ENCODE results near the gene ZNF627.
"Not testable (repeated sequence)": the region's sequence is repeated elsewhere in the genome, so short reads cannot be mapped to it uniquely, and the experiment has no call there.

ZNF627 gene

DNA sequence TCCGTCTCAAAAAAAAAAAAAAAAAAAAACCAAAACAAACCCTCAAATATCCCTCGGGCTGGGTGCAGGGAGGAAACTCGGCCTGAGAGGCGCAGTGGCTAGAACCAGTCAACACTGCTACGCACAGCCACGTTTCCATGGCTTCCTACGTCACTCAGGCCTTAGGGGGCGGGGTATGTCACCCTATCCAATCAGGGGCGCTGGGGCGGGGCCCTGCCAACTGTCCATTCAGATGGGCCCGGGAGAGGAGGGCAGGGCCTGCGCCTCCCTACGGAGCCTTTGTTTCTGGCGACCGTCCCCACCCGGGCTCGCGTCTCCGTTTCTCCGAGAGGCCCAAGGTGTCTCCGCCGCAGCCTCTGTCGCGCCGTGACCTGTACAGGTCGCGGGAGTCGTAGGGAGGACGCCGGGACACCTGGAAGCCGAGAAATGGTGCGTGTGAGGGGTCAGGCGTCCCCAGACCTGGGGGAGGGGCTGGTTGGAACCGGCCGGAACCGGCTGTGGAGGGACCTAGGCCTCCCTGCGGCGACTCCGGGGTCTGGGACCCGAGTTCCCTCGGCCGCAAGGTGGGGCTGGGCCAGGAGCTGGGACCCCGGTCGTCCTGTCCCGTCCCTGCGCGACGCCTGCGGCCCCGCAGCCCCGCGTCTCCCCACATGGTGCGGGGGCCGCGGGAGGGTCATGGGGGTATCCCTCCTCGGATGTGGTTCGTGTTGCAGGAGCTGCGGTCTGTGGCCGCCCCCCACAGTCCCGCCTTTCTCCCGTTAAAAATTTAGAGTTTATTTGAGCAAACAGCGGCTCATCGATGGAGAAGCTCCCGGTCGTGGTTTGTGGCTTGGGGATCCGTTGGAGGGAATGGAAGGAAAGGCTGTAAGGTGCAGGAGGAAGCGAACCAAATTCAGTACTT is at the start of gene ZNF627:
TSS of gene ZNF627 (plus strand) at position 282 of the 901 bp plus-strand sequence. CDS start at position 427, 145 bp downstream.
- peak; percentile 99 for DNase-seq (ENCODE audit: low spot score)

DNA sequence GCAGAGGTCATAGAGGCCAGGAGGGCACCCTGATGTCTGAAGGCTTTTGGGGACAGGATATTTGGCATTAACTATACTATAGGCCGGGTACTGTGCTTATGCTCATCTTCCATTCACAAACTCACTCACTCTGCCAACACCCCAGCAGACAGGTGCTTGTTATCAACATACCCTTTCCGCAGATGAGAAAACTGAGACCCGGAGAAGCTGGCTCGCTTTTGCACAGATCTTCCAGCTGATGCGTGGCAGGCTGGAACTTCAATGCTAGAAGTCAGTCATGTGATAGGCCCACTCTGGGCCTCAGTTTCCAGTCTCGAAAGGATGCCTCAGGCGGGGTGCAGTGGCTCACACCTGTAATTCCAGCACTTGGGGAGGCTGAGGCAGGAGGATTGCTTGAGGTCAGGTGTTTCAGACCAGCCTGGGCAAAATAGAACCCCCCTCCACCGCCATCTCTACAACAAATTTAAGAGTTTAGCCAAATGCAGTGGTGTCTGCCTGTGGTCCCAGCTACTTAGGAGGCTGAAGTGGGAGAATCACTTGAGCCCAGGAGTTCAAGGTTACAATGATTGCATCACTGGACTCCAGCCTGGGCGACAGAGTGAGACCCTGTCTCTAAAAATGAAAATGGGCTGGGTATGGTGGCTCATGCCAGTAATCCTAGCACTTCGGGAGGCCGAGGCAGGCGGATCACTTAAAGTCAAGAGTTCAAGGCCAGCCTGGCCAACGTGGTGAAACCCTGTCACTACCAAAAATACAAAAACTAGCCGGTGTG is 49.2 kb upstream of the ZNF627 start:
- DNase-seq (ENCODE audit: low spot score): no peak

DNA sequence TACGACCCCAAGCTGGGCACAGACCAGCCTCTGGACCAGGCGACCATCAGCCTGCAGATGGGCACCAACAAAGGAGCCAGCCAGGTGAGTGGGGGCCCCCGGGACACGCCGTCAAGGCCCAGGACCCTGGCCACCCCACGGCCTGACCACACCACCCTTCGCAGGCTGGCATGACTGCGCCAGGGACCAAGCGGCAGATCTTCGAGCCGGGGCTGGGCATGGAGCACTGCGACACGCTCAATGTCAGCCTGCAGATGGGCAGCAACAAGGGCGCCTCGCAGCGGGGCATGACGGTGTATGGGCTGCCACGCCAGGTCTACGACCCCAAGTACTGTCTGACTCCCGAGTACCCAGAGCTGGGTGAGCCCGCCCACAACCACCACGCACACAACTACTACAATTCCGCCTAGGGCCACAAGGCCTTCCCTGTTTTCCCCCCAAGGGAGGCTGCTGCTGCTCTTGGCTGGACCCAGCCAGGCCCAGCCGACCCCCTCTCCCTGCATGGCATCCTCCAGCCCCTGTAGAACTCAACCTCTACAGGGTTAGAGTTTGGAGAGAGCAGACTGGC is 47.8 kb upstream of the ZNF627 start:
- DNase-seq (ENCODE audit: low spot score): no peak

DNA sequence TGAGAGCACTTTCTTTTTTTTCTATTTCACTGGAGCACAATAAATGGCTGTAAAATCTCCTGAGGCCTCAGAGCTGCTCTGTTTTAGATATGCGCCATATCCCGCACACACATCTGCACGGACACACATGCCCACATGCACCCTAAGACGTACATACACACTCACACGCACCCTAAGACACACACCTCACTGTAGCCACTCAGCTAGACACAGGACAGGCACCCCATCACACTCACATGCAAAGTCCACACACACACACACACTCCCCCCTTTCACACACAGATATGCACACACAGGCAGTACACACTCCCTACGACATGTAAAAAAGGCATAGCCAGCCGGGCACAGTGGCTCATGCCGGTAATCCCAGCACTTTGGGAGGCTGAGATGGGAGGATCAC is 47.0 kb upstream of the ZNF627 start:
- no peak for DNase-seq (ENCODE audit: low spot score)

DNA sequence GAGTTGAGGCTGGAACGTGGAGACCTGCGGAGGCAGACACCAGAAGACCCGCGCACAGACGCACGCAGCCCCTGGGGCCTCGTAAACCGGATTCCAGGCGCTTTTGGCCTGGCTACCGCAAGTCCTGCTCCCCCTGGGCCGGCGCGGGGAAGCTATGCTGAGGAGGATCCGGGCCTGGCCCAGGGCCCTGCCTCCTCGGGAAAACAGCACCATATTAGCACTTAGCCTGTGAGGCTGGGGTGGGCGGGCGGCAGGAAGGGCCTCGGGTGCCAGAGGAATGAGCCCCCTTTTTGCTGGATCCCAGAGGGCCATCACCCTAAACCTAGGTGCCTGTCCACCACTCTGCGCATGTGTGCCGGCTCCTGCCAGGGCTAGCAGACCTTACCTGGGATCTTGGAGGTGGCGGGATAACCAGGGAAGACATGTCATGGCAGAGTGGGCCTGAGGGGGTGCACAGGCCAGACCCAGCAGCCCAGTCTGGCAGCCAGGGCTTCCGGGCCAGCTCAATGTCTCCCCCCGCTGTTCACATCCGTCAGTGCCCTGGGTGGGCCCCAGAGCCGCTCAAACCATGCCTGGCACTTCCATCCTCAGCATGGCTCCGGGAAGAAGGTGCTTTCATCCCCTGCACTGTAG is 45.6 kb upstream of the ZNF627 start:
- no peak for DNase-seq (ENCODE audit: low spot score)

DNA sequence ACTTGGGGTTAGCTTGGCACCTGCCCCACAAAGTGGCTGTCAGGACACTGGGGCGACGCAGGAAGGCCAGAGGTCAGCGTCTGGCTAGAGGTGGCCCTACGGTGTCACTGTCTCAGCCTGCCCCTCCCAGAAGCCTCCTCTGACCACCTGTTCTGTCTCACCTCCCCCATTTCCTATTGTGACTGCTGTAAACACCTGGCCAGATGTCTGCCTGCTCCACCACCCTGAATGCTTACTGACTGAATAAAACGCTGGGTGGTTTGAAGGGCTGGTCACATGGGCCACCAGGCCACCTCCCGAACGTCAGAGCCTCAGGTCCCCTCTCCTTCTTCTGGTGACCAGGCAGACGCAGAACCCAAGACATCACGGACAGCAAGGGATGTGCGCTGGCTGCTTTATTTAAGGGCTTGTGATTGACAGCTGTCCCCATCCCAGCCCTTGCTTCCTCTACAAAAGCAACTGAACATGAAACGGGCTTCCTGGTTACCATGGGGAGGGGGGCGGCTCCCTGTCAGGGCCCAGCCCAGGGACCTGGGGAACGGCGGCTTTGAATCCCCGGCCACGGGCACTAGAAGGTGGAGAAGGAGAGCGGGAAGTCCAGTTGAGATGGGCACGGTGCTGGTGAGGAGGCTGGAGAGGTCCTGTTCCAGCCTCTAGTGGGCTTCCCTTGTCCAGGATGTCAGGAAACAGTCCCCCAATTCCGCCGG is 44.5 kb upstream of the ZNF627 start:
- no peak for DNase-seq (ENCODE audit: low spot score)

DNA sequence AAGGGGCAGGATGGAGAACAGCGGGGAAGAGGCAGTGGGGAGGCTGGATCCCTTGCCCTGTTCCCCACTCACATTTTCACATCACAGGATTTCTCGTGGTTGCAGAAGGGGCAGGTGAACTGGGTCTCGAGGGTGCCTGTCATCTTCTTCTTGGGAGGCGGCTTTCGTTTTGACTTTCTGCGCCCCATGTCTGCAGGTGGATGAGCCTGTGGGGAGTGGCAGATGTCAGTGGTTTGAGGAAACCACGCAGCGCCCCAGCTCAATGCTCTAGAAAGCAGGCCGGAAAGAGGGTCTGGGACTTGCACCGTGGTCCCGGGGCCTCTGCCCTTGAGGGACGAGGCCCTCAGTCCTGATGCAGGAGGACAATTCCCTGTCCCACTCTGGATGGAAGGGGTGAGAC is 43.1 kb upstream of the ZNF627 start:
- no peak for DNase-seq (ENCODE audit: low spot score)

DNA sequence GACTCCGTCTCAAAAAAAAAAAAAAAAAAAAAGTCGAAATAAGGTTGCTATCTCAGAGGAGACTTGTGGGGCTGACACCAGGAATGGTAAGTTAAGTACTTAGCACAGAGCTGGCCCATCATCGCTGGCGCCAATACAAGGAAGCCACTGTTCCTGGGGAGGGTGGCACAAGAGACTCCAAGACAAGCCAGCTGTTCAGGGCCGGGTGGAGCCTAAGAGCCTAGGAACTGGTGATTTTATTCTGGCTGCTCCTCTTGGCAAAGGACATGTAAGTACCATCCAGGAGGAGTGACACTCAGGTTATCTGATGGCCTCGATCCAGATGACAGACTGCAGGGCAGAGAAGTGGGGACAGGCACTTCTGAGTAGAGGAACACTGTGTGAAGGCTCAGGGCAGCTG is 42.0 kb upstream of the ZNF627 start:
- no peak for DNase-seq (ENCODE audit: low spot score)

DNA sequence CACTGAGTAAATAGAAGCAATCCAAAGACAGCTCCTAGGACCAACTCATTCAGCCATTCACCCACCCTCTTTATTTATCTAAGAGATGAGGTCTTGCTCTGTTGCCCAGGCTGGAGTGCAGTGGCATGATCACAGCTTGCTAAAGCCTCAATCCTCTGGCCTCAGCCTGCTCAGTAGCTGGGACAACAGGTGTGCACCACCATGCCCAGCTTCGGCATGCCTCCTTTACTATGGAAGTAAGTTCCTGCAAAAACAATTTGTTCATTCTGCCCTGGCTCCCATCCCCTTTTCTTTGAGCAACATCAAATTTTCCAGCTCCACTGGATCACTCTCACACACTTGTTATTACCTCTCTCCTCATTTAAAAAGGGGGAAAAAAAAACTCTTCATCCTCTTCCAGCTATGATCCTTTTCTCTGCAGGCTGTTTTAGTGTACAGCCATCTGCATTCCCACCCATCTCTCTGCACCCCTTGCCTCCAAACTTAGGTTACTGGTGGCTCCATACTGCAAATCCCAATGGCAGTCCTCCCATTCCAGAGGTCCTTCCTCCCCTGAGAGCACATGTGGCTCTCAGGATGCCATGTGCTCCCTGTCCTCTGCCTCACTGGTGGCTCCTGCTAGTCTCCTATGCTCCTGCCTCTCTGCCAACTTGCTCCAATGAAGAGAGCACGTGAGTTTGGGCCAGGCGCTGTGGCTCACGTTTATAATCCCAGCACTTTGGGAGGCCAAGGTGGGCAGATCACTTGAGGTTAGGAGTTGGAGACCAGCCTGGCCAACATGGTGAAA is 40.5 kb upstream of the ZNF627 start:
- DNase-seq (ENCODE audit: low spot score): no peak

DNA sequence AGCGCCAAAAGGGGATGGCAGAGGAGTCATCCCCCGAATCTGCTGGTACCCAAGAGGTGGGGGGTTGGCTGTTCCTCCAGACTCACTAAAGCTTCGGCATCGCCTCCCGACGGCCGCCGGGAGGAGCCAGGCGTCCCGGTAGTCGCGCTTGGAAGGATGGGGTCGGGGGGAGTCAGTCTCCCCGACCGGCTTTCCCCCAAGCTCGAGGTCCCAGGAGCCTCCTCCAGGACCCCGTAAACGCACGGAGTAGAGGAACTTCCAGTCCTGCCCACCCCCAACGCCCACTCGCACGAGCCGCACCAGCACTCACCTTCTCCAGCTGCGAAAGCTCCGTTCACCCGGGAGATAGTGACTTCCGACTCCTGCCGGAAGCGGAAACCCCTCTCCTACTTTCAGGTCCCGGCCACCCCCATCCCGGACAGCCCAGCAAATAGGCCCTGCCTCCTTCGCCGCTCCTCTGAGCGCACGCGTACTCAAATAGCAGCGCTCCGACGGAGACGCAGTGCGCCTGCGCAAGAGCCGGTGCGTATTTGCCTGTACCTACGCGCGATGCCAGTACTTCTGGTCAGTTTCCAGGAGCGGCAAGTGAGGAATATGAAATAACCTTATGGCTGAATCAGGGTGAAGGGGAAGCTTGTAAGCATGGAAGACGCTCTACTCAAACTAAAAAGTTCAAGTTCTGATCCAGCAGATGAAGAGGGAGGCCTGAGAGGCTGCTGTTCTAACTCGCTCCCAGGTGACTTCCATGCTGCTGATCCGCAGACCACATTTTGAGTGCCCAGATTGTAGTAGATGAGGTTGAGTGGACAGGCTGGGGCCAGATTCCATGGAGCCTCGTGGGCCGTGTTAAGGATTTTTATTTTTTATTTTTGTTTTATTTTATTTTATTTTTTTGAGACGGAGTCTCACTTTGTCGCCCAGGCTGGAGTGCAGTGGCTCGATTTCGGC is 38.1 kb upstream of the ZNF627 start, which contains the start of gene ELOF1:
TSS of gene ELOF1 (minus strand) at position 350 of the 948 bp plus-strand sequence. CDS start 4,883 bp downstream, outside the sequence.
- DNase-seq (ENCODE audit: low spot score): peak; percentile 98

DNA sequence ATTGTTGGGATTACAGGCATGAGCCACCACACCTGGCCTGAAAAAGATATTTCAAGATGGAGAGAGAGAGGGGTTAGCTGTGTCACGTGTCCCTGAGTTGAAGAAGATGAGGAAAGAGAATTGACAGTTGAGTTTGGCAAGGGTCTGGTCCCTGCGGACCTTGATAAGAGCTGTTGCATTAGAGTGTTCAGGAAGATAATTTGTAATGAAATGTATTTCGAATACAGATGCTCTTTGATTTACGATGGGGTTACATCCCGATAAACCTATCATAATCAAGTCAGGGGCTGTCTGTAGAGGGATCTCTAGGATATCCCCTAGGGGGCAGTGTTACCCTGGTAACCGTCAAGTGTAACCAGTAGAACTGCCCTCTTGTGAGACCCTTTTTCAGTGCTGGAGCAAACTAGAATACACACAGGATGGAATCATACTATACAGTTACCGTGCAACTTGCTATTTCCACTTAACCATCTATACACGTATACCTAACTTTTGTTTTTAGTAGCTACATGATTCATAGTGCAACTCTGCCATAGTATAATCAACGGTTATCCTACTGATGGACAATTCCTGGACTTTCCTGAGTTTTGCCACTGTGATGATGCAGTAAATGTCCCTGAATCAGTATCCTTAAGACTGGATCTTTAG is 36.8 kb upstream of the ZNF627 start:
- DNase-seq (ENCODE audit: low spot score): peak; percentile 83

DNA sequence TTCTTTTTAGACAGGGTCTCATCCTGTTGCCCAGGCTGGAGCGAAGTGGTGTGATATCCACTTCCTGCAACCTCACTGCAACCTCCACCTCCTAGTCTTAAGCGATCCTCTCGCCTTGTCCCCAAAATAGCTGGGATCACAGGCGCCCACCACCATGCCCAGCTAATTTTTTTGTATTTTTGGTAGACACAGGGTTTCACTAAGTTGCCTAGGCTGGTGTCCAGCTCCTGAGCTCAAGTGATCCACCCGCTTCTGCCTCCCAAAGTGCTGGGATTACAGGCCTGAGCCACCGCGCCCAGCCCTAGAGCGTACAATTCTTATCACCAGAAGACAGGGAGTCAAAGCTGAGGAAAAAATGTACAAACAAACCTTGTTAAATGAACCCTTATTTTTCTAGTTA is 33.8 kb upstream of the ZNF627 start:
- no peak for DNase-seq (ENCODE audit: low spot score)

DNA sequence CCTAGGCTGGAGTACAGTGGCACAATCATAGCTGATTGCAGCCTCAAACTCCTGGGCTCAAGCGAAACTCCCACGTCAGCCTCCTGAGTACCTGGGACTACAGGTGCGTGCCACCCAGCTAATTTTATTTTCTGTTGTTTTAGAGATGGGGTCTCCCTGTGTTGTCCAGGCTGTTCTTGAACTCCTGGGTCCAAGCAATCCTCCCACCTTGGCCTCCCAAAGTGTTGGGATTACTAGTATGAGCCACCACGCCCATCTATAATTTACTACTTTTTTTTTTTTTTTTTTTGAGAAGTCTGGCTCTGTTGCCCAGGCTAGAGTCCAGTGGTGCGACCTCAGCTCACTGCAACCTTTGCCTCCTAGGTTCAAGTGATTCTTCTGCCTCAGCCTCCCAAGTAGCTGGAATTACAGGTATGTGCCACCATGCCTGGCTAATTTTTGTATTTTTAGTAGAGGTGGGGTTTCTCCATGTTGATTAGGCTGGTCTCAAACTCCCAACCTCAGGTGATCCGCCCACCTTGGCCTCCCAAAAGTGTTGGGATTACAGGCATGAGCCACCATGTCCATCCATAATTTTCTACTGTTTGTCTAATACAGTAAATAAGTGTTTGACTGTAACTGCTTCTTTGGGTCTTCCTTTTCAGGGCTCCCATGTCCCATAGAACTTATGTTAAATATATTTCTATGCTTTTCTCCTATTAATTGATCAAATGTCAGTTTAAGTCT is 33.0 kb upstream of the ZNF627 start:
- DNase-seq (ENCODE audit: low spot score): not testable (repeated sequence)

DNA sequence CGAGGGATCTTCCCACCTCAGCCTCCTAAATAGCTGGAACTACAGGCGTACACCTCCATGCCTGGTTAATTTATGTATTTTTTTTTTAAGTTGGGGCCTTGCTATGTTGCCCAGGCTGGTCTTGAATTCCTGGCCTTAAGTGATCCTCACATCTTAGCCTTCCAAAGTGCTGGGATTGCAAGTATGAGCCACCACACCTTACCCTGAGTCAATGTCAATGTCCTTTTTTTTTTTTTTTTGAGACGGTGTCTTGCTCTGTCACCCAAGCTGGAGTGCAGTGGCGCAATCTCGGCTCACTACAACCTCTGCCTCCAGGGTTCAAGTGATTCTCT is 31.7 kb upstream of the ZNF627 start:
- not testable (repeated sequence) for DNase-seq (ENCODE audit: low spot score)

DNA sequence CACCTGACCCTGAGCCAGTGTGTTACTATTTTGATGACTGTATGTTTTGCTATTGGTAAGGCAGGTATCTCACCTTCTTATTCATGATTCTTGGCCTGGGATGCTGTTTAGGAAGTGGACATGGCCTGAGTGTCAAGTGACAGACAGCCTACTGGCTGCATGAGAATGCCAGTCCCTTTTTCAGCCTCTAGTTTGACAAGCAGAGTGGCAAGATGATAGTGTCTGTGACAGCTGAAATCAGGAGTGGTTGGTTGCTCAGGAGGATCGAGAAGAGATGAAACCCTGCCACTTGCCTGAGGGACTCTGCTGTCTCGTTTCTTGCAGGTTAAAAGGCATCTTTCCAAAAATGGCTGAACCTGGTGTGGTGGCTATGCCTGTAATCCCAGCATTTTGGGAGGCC is 31.1 kb upstream of the ZNF627 start:
- no peak for DNase-seq (ENCODE audit: low spot score)

DNA sequence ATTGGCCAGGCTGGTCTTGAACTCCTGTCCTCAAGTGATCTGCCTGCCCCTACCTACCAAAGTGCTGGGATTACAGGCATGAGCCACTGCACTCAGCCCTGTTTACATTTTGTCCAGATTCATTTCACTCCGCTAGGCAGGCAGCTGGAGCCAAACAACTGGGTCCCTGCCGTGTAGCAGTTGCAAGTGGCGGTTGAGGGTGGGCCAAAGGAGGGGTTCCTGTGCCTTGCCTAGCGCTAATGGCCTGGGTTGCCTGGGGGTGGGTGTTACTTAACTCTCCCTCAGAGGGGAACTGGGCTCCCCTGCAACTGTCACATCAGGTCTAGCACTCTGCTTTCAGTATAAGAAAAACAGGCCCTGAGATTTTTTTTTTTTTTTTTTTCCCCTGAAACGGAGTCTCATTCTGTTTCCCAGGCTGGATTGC is 27.2 kb upstream of the ZNF627 start:
- DNase-seq (ENCODE audit: low spot score): no peak

DNA sequence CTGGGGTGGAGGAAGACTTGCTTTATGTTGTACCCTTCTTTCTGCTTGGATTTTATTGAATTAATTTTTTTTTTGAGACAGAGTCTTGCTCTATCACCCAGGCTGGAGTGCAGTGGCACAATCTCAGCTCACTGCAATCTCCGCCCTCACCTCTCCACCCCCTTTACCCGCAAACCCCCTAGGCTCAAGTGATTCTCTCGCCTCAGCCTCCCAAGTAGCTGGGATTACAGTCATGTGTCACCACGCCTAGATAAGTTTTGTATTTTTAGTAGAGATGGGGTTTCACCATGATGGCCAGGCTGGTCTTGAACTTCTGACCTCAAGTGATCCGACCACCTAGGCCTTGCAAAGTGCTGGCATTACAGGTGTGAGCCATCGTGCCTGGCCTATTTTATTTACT is 23.9 kb upstream of the ZNF627 start:
- DNase-seq (ENCODE audit: low spot score): not testable (repeated sequence)

DNA sequence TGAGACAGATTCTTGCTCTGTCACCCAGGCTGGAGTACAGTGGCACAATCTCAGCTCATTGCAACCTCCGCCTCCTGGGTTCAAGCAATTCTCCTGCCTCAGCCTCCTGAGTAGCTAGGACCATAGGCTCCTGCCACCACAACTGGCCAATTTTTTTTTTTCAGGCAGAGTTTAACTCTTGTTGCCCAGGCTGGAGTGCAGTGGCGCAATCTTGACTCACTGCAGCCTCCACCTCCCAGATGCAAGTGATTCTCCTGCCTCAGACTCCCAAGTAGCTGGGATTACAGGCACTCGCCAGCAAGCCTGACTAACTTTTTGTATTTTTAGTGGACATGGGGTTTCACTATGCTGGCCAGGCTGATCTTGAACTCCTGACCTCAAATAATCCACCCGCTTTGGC is 23.5 kb upstream of the ZNF627 start:
- not testable (repeated sequence) for DNase-seq (ENCODE audit: low spot score)
